ACC112 (cell line): ENCODE data around the gene ADAD1.
"Not testable (repeated sequence)": the region's sequence is repeated elsewhere in the genome, so short reads cannot be mapped to it uniquely, and the experiment has no call there.

Experiments
- H2AFZ ChIP-seq: fragments of 200-600 bp; sonication (generic); one replicate; pipeline ENCODE4 v1.6.0; 2017; ENCODE audit warnings: antibody characterized with exemption, low read length; ENCODE audit not compliant: unreplicated experiment
- H3K27ac ChIP-seq: fragments of 200-600 bp; sonication (generic); 2 replicates; pipeline ENCODE4 v1.5.1; 2014; ENCODE audit warnings: low read depth, mild to moderate bottlenecking, antibody characterized with exemption, low read length, moderate library complexity
- H3K27me3 ChIP-seq: fragments of 200-600 bp; sonication (generic); 2 replicates; pipeline ENCODE4 v1.6.1; 2014; ENCODE audit warnings: mild to moderate bottlenecking, antibody characterized with exemption, low read length, moderate library complexity, mixed read lengths; ENCODE audit not compliant: insufficient read depth
- H3K36me3 ChIP-seq: fragments of 200-600 bp; sonication (generic); 2 replicates; pipeline ENCODE4 v1.6.1; 2016; ENCODE audit warnings: mild to moderate bottlenecking, antibody characterized with exemption, low read length, moderate library complexity, mixed read lengths; ENCODE audit not compliant: insufficient read depth
- H3K4me1 ChIP-seq: fragments of 200-600 bp; sonication (generic); one replicate; pipeline ENCODE4 v1.6.1; 2016; ENCODE audit warnings: low read length, mixed read lengths; ENCODE audit not compliant: insufficient read depth, unreplicated experiment, control insufficient read depth
- H3K4me3 ChIP-seq: fragments of 200-600 bp; sonication (generic); 2 replicates; pipeline ENCODE4 v1.5.1; 2014; ENCODE audit warnings: mild to moderate bottlenecking, low read depth, low read length
- H3K79me2 ChIP-seq: fragments of 200-600 bp; sonication (generic); one replicate; pipeline ENCODE4 v1.6.0; 2016; ENCODE audit warnings: low read length; ENCODE audit not compliant: control insufficient read depth, unreplicated experiment, insufficient read depth

The ADAD1 gene

GRCh38 chr4:122378711-122379110 is at the start of gene ADAD1:
ADAD1 (plus strand) TSS chr4:122379011; CDS start chr4:122380070, 1,059 bp downstream.
- Histone ChIP-seq H2AFZ (no peak within 1 kb of the TSS), H3K4me1 (no peaks in the 10 kb centered on the region), H3K27me3 (no peaks in the 10 kb centered on the region), H3K79me2 (no peaks in the 10 kb centered on the region), H3K36me3 (no peaks in the 10 kb centered on the region), H3K4me3 (no peak within 1 kb of the TSS), H3K27ac (no peak within 1 kb of the TSS)

GRCh38 chr4:122329876-122330565 is 48.8 kb upstream of the ADAD1 start:
- H3K4me1 ChIP-seq: no peaks in the 10 kb centered on the region
- H3K4me3 ChIP-seq: no peak overlapping the region
- no peak overlapping the region for H2AFZ ChIP-seq
- no peaks in the 10 kb centered on the region for H3K27me3 ChIP-seq
- H3K79me2 ChIP-seq: no peaks in the 10 kb centered on the region
- peaks cover 18% of the 10 kb centered on the region for H3K36me3 ChIP-seq
- H3K27ac ChIP-seq: no peak overlapping the region

- H3K36me3 ChIP-seq: peaks cover 19% of the 10 kb centered on the region
- H2AFZ ChIP-seq: no peak overlapping the region
- H3K27me3 ChIP-seq: no peaks in the 10 kb centered on the region
- no peaks in the 10 kb centered on the region for H3K79me2 ChIP-seq
- H3K4me1 ChIP-seq: no peaks in the 10 kb centered on the region
- H3K27ac ChIP-seq: no peak overlapping the region
- no peak overlapping the region for H3K4me3 ChIP-seq
These were observed 47.6 kb upstream of the ADAD1 start for GRCh38 chr4:122331195-122331594.

- H3K4me1 ChIP-seq: no peaks in the 10 kb centered on the region
- H3K27ac ChIP-seq: no peak overlapping the region
- H2AFZ ChIP-seq: no peak overlapping the region
- H3K4me3 ChIP-seq: no peak overlapping the region
- peaks cover 22% of the 10 kb centered on the region for H3K36me3 ChIP-seq
- H3K27me3 ChIP-seq: no peaks in the 10 kb centered on the region
- no peaks in the 10 kb centered on the region for H3K79me2 ChIP-seq
These were observed 44.0 kb upstream of the ADAD1 start for GRCh38 chr4:122334828-122335227.

GRCh38 chr4:122341886-122342285 is 36.9 kb upstream of the ADAD1 start:
- peaks cover 7% of the 10 kb centered on the region for H3K36me3 ChIP-seq
- H3K4me1 ChIP-seq: peaks cover 4% of the 10 kb centered on the region
- no peak overlapping the region for H3K4me3 ChIP-seq
- H3K79me2 ChIP-seq: no peaks in the 10 kb centered on the region
- H3K27me3 ChIP-seq: no peaks in the 10 kb centered on the region
- H2AFZ ChIP-seq: no peak overlapping the region
- peak overlapping the region; percentile 50 for H3K27ac ChIP-seq

- Histone ChIP-seq H2AFZ (no peak overlapping the region), H3K79me2 (no peaks in the 10 kb centered on the region), H3K4me1 (peaks cover 4% of the 10 kb centered on the region), H3K27ac (no peak overlapping the region), H3K36me3 (peaks cover 23% of the 10 kb centered on the region), H3K4me3 (no peak overlapping the region), H3K27me3 (no peaks in the 10 kb centered on the region)
These were observed 32.8 kb upstream of the ADAD1 start for GRCh38 chr4:122346036-122346435.

GRCh38 chr4:122346503-122346902 is 32.3 kb upstream of the ADAD1 start:
- H3K36me3 ChIP-seq: peaks cover 27% of the 10 kb centered on the region
- no peaks in the 10 kb centered on the region for H3K27me3 ChIP-seq
- peaks cover 3% of the 10 kb centered on the region for H3K4me1 ChIP-seq
- no peak overlapping the region for H3K27ac ChIP-seq
- H3K79me2 ChIP-seq: no peaks in the 10 kb centered on the region
- no peak overlapping the region for H2AFZ ChIP-seq
- H3K4me3 ChIP-seq: no peak overlapping the region

- no peak overlapping the region for H3K27ac ChIP-seq
- H3K27me3 ChIP-seq: no peaks in the 10 kb centered on the region
- H2AFZ ChIP-seq: no peak overlapping the region
- no peak overlapping the region for H3K4me3 ChIP-seq
- H3K36me3 ChIP-seq: peaks cover 10% of the 10 kb centered on the region
- H3K4me1 ChIP-seq: no peaks in the 10 kb centered on the region
- H3K79me2 ChIP-seq: no peaks in the 10 kb centered on the region
These were observed 22.4 kb upstream of the ADAD1 start for GRCh38 chr4:122356317-122356808.

- Histone ChIP-seq H3K4me3 (no peak overlapping the region), H2AFZ (no peak overlapping the region), H3K36me3 (peaks cover 16% of the 10 kb centered on the region), H3K79me2 (no peaks in the 10 kb centered on the region), H3K27me3 (no peaks in the 10 kb centered on the region), H3K27ac (no peak overlapping the region), H3K4me1 (no peaks in the 10 kb centered on the region)
These were observed 18.1 kb upstream of the ADAD1 start for GRCh38 chr4:122360754-122361153.

GRCh38 chr4:122364700-122365404 is 14.0 kb upstream of the ADAD1 start:
- H3K27me3 ChIP-seq: no peaks in the 10 kb centered on the region
- no peak overlapping the region for H2AFZ ChIP-seq
- no peak overlapping the region for H3K4me3 ChIP-seq
- peaks cover 12% of the 10 kb centered on the region for H3K36me3 ChIP-seq
- no peak overlapping the region for H3K27ac ChIP-seq
- no peaks in the 10 kb centered on the region for H3K4me1 ChIP-seq
- no peaks in the 10 kb centered on the region for H3K79me2 ChIP-seq

GRCh38 chr4:122368786-122369185 is 10.0 kb upstream of the ADAD1 start:
- H3K4me1 ChIP-seq, H3K27ac ChIP-seq, H3K36me3 ChIP-seq, H2AFZ ChIP-seq, H3K4me3 ChIP-seq, H3K27me3 ChIP-seq, H3K79me2 ChIP-seq: not testable (repeated sequence)
